Inferior parietal cortex (tissue), 1 donor: ENCODE measurements around the gene FBXO40.
"Not testable (repeated sequence)": the region's sequence is repeated elsewhere in the genome, so short reads cannot be mapped to it uniquely, and the experiment has no call there.

ENCODE experiments used
- DNase-seq: peaks from one replicate; pipeline ENCODE4 v3.0.0-alpha.2; 2016; ENCODE audit errors: extremely low spot score

The FBXO40 gene

GRCh38 chr3:121592856-121593702 lies at the start of gene FBXO40:
Gene FBXO40 (plus strand): TSS chr3:121593379. CDS start chr3:121620576, 27,197 bp downstream.
- DNase-seq, result peak; percentile 38

DNA sequence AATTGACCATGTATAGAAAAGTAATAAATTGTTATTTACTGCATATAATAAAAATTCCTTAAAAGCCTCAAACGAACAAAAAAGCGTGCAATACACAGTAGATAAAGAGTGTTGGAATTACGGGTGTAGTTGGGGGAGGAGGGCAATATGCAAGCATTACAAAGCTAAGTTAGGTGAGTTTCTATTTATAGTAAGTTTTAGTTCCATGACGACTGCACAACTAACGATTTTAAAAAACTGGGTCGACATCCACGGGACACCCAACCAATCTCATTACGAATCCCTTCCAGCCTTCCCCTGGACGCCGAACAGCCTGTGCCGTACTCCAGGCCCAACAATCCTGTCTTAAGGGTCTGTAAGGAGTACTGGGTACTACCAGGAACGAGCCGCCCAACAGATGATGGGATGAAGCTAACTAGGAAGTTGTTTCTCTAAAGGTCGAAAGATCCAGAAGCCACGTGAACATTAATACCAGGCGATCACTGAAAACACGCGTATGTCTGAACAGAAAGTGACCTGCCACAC lies 48.1 kb upstream of the FBXO40 start:
- no peak for DNase-seq

- DNase-seq, result peak; percentile 95
Observed at GRCh38 chr3:121545574-121546455, 47.4 kb upstream of the FBXO40 start, which contains the start of gene POLQ. Gene POLQ (minus strand): TSS chr3:121545988. CDS start chr3:121545877, 111 bp downstream.

GRCh38 chr3:121552379-121552778 lies 40.8 kb upstream of the FBXO40 start:
- no peak for DNase-seq

DNA sequence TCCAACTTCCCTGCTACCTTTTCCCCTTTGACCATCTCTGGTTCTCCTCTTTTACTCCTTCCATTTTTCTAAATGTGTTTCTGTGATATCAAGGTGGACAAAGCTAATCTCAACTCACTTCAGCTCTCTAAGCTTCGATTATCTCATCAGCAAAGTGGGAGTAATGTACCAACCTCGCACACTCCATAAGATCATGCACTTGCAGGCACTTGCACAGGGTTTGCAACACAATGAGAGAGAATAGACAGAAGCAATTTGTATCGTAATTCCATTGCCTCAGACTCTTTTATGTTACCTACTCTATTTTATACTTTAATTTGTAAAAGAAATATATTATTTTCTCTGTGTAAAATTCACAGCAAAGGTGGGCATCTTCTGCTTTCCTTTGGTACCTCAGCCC lies 40.4 kb upstream of the FBXO40 start:
- DNase-seq, result no peak

GRCh38 chr3:121557426-121557934 lies 35.7 kb upstream of the FBXO40 start:
- DNase-seq, result no peak

- DNase-seq, result no peak
Observed at GRCh38 chr3:121562148-121562547, 31.0 kb upstream of the FBXO40 start.

- DNase-seq, result no peak
Observed at GRCh38 chr3:121566773-121567172, 26.4 kb upstream of the FBXO40 start.

DNA sequence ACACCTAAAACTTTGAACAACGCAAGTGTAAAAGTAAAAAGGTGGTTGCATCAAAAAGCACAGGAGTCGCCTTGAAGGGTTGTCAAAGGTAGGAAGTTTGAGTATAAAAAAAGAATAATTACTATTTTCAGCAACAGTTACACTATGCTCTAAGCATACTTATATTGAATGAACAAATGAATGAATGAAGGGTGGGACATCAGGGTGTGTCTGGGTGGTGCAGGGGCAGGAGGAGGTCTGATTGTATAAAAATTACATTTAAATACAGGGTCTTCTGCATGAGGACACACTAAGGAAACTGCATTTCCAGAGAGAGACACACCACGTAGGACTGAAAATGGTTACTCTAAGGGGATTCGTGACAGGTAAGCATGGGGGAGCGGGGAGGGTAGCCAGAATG lies 25.5 kb upstream of the FBXO40 start, which contains the start of gene ARGFX:
Gene ARGFX, plus strand, starts transcription at position 301 of the 400 bp plus-strand sequence. CDS start 2,765 bp downstream, outside the sequence.
- no peak for DNase-seq

GRCh38 chr3:121574449-121574848 lies 18.7 kb upstream of the FBXO40 start:
- no peak for DNase-seq

GRCh38 chr3:121581691-121582090 lies 11.5 kb upstream of the FBXO40 start:
- no peak for DNase-seq

GRCh38 chr3:121584418-121584817 lies 8.8 kb upstream of the FBXO40 start:
- DNase-seq, result no peak

DNA sequence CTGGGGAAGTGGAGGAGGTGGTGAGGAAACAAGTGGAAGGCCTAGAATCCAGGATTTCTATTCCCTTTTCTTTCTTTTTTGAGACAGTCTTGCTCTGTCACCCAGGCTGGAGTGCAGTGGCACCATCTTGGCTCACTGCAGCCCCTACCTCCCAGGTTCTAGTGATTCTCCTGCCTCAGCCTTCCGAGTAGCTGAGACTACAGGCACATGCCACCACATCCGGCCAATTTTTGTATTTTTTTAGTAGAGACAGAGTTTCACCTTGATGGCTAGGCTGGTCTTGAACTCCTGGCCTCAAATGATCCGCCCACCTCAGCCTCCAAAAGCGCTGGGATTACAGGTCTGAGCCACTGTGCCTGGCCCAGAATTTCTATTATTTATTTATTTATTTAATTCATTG lies 627 bp downstream of the FBXO40 start:
- not testable (repeated sequence) for DNase-seq

DNA sequence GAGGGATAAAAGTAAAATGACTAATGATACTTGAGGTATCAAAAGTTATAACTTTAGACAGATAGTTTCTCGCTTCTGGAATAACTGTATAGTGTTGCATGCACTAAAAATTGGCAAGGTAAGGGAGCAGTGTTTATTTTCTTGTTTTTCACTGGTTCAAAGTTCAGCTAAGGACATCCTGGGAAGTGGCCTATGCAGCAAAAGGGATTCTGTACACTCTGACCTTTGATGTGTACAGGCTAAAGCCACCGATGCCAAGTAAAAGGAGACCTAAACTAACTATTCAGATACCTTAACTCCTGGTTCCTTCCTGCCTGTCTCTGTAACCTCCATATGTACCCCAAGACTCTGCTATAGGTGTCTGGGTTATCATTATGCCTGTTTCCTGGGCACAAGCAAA lies 1.7 kb downstream of the FBXO40 start:
- DNase-seq, result no peak

DNA sequence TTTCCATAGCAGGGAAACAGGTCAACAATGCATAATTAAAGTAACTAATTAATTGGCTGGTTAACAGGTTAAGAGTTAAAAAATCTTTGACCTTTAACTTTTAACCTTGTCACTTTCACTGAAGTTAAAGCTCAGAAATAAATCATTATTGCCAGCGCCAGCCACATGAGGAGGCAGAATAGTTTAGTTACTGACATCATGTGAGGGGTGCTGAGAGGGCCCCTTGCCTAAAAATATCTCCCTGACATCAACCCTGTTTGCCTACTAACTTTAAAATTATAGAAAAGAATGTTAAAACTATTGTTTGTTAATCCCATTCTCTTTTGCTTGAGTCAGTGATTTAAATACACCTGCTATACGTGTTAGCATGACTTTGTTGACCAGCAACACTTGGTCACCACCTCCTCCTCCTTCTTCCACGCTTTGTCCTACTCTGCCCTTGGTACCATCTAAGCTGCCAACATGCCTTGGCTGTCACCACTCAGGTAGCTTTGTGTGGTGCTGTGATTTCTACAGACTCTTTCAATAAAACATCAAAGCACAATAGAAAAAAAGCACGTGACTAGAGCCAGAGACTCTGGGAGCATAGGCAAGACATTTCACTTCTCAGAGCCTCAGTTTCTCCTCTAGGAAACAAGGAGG lies 2.7 kb downstream of the FBXO40 start:
- DNase-seq, result no peak

- DNase-seq, result no peak
Observed at GRCh38 chr3:121598564-121598963, 5.4 kb downstream of the FBXO40 start.

DNA sequence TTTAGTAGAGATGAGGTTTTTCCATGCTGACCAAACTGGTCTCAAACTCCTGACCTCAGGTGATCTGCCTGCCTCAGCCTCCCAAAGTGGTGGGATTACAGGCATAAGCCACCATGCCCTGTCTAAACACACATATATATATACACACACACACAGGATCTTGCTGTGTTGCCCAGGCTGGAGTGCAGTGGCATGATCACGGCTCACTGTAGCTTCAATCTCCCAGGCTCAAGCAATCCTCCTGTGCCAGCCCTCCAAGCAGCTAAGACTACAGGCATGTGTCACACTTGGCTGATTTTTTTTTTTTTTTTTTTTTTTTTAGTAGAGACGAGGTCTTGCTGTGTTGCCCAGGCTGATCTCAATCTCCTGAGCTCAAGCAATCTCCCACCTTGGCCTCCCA lies 6.7 kb downstream of the FBXO40 start:
- not testable (repeated sequence) for DNase-seq

DNA sequence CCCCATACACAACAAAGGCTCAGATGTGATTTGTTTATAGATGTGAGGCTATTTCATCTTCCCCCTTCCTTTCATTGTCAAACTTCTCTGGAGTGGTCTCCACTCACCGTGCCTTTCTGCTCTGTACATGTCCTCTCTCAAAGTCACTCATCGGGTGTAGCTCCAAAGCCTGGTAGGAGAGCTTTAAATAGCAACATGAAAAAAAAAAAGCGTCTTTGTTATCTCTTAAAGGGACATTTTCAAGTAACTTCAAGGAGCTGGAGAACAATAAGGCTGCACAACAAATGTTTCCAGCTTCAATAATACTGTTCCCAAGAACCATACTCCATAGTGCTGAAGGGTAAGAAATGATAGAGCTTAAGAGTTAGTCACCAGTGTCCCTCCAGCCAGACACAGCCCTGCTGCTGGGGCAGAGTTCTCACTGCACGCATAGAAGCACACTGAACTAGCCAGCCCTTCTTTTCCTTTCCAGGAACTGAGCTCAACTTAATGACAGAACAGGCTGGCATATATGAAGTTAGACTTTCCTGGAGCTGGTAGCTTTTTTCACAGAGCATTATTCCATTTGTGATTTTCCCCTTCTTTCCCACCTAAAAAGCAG lies 8.1 kb downstream of the FBXO40 start:
- DNase-seq, result no peak

DNA sequence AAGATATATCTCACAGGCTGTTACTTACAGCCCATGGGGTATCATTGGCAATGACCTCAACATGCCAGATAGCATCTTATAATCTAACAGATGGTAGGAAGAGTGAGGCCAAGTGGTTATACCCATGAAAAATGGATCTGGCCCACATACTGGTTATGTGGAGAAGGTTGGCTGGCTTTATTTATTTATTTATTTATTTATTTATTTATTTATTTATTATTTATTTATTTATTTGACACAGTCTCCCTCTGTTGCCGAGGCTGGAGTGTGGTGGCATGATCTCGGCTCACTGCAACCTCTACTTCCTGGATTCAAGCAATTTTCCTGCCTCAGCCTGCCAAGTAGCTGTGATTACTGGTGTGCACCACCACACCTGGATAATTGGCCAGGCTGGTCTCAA lies 11.6 kb downstream of the FBXO40 start:
- no peak for DNase-seq

DNA sequence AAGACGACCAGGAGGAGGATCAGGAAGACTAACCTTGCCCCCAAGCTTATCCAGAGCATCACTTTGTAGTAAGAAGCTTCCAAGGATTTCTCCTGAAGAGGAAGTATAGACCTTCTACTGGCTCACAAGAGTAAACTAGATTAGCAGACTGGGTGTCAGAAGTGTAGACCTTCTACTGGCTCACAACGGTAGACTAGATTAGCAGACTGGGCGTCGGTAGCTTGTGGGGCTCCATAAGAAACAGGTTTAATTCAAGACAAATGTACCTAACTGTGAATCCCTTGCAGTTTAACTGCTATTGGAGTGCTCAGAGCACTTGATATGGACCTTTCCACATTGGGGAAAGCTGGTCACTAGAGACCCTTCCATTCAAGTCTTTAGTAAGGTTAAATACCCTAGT lies 12.9 kb downstream of the FBXO40 start:
- no peak for DNase-seq

- no peak for DNase-seq
Observed at GRCh38 chr3:121619691-121620090, 26.5 kb downstream of the FBXO40 start.
